ENCODE measurements around the gene EYS. TPM values are rescaled to one million over a fixed set of nuclear protein-coding genes. Genes with fewer than 3 reads are reported as not detected.
"Not testable (repeated sequence)": the region's sequence is repeated elsewhere in the genome, so short reads cannot be mapped to it uniquely, and the experiment has no call there.

EYS gene
- polyA plus RNA-seq, 2 of the 4 experiments (the other 2 are of a cell fraction): 0.03 to 0.06 TPM

GRCh38 chr6:65398851-65399250 is 308.2 kb downstream of the EYS start:
- WGBS (ENCODE audit: missing lambda C conversion rate): 85% methylated on average over 2 of the region's 2 CpGs
- H3K4me3 ChIP-seq: no peak overlapping the region
- no peak overlapping the region for H3K4me2 ChIP-seq
- FAIRE-seq (no peak), DNase-seq (ENCODE audit: low read depth in 1 of 2, low spot score in 1 of 2) (no peak), ATAC-seq (no peak)
- ChIA-PET CTCF (no interaction called here), POLR2A (no interaction called here)
- H3K9me3 ChIP-seq: no peaks in the 10 kb centered on the region
- H3K4me1 ChIP-seq: no peaks in the 10 kb centered on the region
- TF ChIP-seq BCL3 (IDR thresholded peaks at IDR 0.05) (no peak), NR3C1 (IDR thresholded peaks at IDR 0.05) (no peak), USF2 (IDR thresholded peaks at IDR 0.05) (no peak), ATOH8 (CRISPR knock-in tag; IDR thresholded peaks at IDR 0.05; ENCODE audit: low read depth) (no peak)
- H3K27ac ChIP-seq: no peak overlapping the region

- no peak overlapping the region for H3K4me3 ChIP-seq
- no peak for ATAC-seq
- ChIA-PET CTCF (no interaction called here), POLR2A (no interaction called here)
- H3K9me3 ChIP-seq: no peaks in the 10 kb centered on the region
- no peak overlapping the region for H3K4me2 ChIP-seq
- WGBS (ENCODE audit: missing lambda C conversion rate): 29% methylated on average over 4 of the region's 4 CpGs
- no peak overlapping the region for H3K27ac ChIP-seq
- FAIRE-seq: no peak
- no peak for TF ChIP-seq ESRRA (IDR thresholded peaks at IDR 0.05; ENCODE audit: borderline replicate concordance, low read length)
- TF ChIP-seq HES2 (IDR thresholded peaks at IDR 0.05): no peak
- TF ChIP-seq SREBF2 (IDR thresholded peaks at IDR 0.05): no peak
- TF ChIP-seq CHD4 (IDR thresholded peaks at IDR 0.05; ENCODE audit: borderline replicate concordance): no peak
- no peak for TF ChIP-seq HDAC2 (IDR thresholded peaks at IDR 0.05)
- TF ChIP-seq ATOH8 (CRISPR knock-in tag; IDR thresholded peaks at IDR 0.05; ENCODE audit: low read depth): no peak
- TF ChIP-seq MAX (IDR thresholded peaks at IDR 0.05): no peak
- DNase-seq (ENCODE audit: low read depth in 1 of 2, low spot score in 1 of 2): no peak
- no peaks in the 10 kb centered on the region for H3K4me1 ChIP-seq
Measured at GRCh38 chr6:65350530-65350929, 356.5 kb downstream of the EYS start.

- FAIRE-seq; POLR2A ChIA-PET; H3K9me3 ChIP-seq; DNase-seq (ENCODE audit: low read depth in 1 of 2, low spot score in 1 of 2); H3K4me1 ChIP-seq; H3K27ac ChIP-seq; H3K4me2 ChIP-seq; ATAC-seq; H3K4me3 ChIP-seq; CTCF ChIA-PET: not testable (repeated sequence)
- 59% methylated on average over 7 of the region's 10 CpGs for WGBS (ENCODE audit: missing lambda C conversion rate)
Measured at GRCh38 chr6:65302655-65303054, 404.4 kb downstream of the EYS start.

- Histone ChIP-seq H3K4me2 (no peak overlapping the region), H3K4me3 (no peak overlapping the region), H3K9me3 (no peaks in the 10 kb centered on the region), H3K27ac (no peak overlapping the region), H3K4me1 (no peaks in the 10 kb centered on the region)
- no peak for TF ChIP-seq ELK1 (IDR thresholded peaks at IDR 0.05; ENCODE audit: low read depth, low read length)
- TF ChIP-seq GATA3 (IDR thresholded peaks at IDR 0.05; ENCODE audit: borderline replicate concordance): no peak
- no peak for TF ChIP-seq ZC3H11A (IDR thresholded peaks at IDR 0.05)
- TF ChIP-seq CEBPB (IDR thresholded peaks at IDR 0.05): no peak
- no peak for TF ChIP-seq NFE2L2 (conservative IDR thresholded peaks at IDR 0.05; ENCODE audit: low read length)
- no peak for TF ChIP-seq TFCP2L1 (CRISPR knock-in tag; IDR thresholded peaks at IDR 0.05)
- no peak for TF ChIP-seq NPAS2 (CRISPR knock-in tag; IDR thresholded peaks at IDR 0.05; ENCODE audit: borderline replicate concordance)
- TF ChIP-seq KDM1A (IDR thresholded peaks at IDR 0.05; ENCODE audit: low read depth): no peak
- DNase-seq (ENCODE audit: low read depth in 1 of 2, low spot score in 1 of 2) (no peak), FAIRE-seq (no peak), ATAC-seq (no peak)
- ChIA-PET CTCF (no interaction called here), POLR2A (no interaction called here)
- 41% methylated on average over 2 of the region's 2 CpGs for WGBS (ENCODE audit: missing lambda C conversion rate)
Measured at GRCh38 chr6:65299236-65299635, 407.8 kb downstream of the EYS start.

All from A549 (cell line).